Suprapubic skin (tissue), 4 donors: ENCODE data around the gene CHKB. TPM values are rescaled to one million over a fixed set of nuclear protein-coding genes. Genes with fewer than 3 reads are reported as not detected.

Experiments
- DNase-seq, 2 donors: peaks; one replicate each; pipeline ENCODE4 v3.0.0-alpha.2; 2019; ENCODE audit warnings: low spot score in 2 of 2
- H3K27ac ChIP-seq: fragments of 200-600 bp; sonication (generic); one replicate; pipeline ENCODE4 v1.5.1; 2019
- H3K27me3 ChIP-seq: fragments of 200-600 bp; sonication (generic); one replicate; pipeline ENCODE4 v1.5.1; 2019
- H3K36me3 ChIP-seq: fragments of 200-600 bp; sonication (generic); one replicate; pipeline ENCODE4 v1.5.1; 2019
- H3K4me1 ChIP-seq: fragments of 200-600 bp; sonication (generic); one replicate; pipeline ENCODE4 v1.5.1; 2019
- H3K4me3 ChIP-seq: fragments of 200-600 bp; sonication (generic); one replicate; pipeline ENCODE4 v1.5.1; 2019; ENCODE audit warnings: mild to moderate bottlenecking
- H3K9me3 ChIP-seq: fragments of 200-600 bp; sonication (generic); one replicate; pipeline ENCODE4 v1.5.1; 2019
- CTCF ChIP-seq, 2 donors: fragments of 200-600 bp in 1 of 2; fragments of 450-650 bp in 1 of 2; sonication (generic) in 1 of 2; IDR thresholded peaks; one replicate each; pipeline ENCODE4 v1.5.1; 2016 to 2019; ENCODE audit warnings: antibody characterized with exemption in 2 of 2, mild to moderate bottlenecking in 1 of 2, moderate library complexity in 1 of 2
- EP300 ChIP-seq: sonication (generic); formaldehyde crosslinking; IDR thresholded peaks from one replicate; pipeline ENCODE4 v1.6.1; 2017; ENCODE audit warnings: antibody characterized with exemption
- POLR2A ChIP-seq, 2 donors: fragments of 450-650 bp; IDR thresholded peaks; one replicate each; pipeline ENCODE4 v1.6.1; 2017; ENCODE audit warnings: antibody characterized with exemption in 2 of 2, mild to moderate bottlenecking in 2 of 2, moderate library complexity in 2 of 2
- POLR2AphosphoS5 ChIP-seq, 3 donors: sonication (generic); formaldehyde crosslinking; IDR thresholded peaks; one replicate each; pipeline ENCODE4 v1.6.1; 2017; ENCODE audit warnings: antibody characterized with exemption in 3 of 3
- WGBS: methylation state at CpG from one replicate; pipeline ENCODE4 v1.1.5; 2018; 5-methylcytosine and 5-hydroxymethylcytosine counted together
- total RNA-seq, 4 donors: library from RNA; depleted of rRNA; stranded (reverse); fragments of >200 nt; gene quantifications; one replicate each; pipeline ENCODE4 v1.1.0, GENCODE V29; 2016

Gene CHKB
- total RNA-seq = 10 to 100 TPM; 43.0 to 86.5 (median 73.0) TPM

- Histone ChIP-seq H3K27ac (peak within 1 kb of the TSS; percentile 97), H3K4me3 (peak within 1 kb of the TSS; percentile 81), H3K27me3 (no peaks in the 10 kb centered on the region), H3K36me3 (peaks cover 14% of the 10 kb centered on the region), H3K4me1 (peaks cover 35% of the 10 kb centered on the region), H3K9me3 (no peaks in the 10 kb centered on the region)
- under 1% methylated on average over 26 of the region's 96 CpGs for WGBS
- DNase-seq = peak; percentile 99
- TF ChIP-seq CTCF (IDR thresholded peaks at IDR 0.05) (no peak), POLR2AphosphoS5 (IDR thresholded peaks at IDR 0.05) (peak in 2 of 3 donors; percentile 70 to 92), POLR2A (IDR thresholded peaks at IDR 0.05) (peak; percentile 48 to 66)
Observed at GRCh38 chr22:50582493-50583293, at the start of gene CHKB. TSS of gene CHKB (minus strand) at chr22:50582849. CDS start at chr22:50582781, 68 bp downstream.

- no peak overlapping the region for H3K27ac ChIP-seq
- no peaks in the 10 kb centered on the region for H3K27me3 ChIP-seq
- H3K4me3 ChIP-seq = no peak overlapping the region
- H3K9me3 ChIP-seq = no peaks in the 10 kb centered on the region
- DNase-seq = peak in 1 of 2 donors; percentile 45
- peaks cover 32% of the 10 kb centered on the region for H3K4me1 ChIP-seq
- TF ChIP-seq POLR2AphosphoS5 (IDR thresholded peaks at IDR 0.05) = no peak
- TF ChIP-seq POLR2A (IDR thresholded peaks at IDR 0.05) = no peak
- peaks cover 12% of the 10 kb centered on the region for H3K36me3 ChIP-seq
- 77% methylated on average over 5 of the region's 5 CpGs for WGBS
Observed at GRCh38 chr22:50630376-50630775, 47.7 kb upstream of the CHKB start.

- peak overlapping the region; percentile 87 for H3K4me3 ChIP-seq
- H3K27ac ChIP-seq = peak overlapping the region; percentile 68
- TF ChIP-seq POLR2AphosphoS5 (IDR thresholded peaks at IDR 0.05) (no peak), EP300 (no peak), POLR2A (IDR thresholded peaks at IDR 0.05) (no peak), CTCF (IDR thresholded peaks at IDR 0.05) (no peak)
- peaks cover 32% of the 10 kb centered on the region for H3K4me1 ChIP-seq
- 51% methylated on average over 8 of the region's 16 CpGs for WGBS
- peaks cover 12% of the 10 kb centered on the region for H3K36me3 ChIP-seq
- DNase-seq = peak; percentile 58 to 77
- no peaks in the 10 kb centered on the region for H3K9me3 ChIP-seq
- H3K27me3 ChIP-seq = no peaks in the 10 kb centered on the region
Observed at GRCh38 chr22:50628543-50629134, 46.0 kb upstream of the CHKB start.

GRCh38 chr22:50627642-50628542, 45.2 kb upstream of the CHKB start, which contains the start of gene ARSA:
TSS of gene ARSA (minus strand) at chr22:50628152. CDS start at chr22:50627779, 373 bp downstream.
- Histone ChIP-seq H3K36me3 (peaks cover 12% of the 10 kb centered on the region), H3K9me3 (no peaks in the 10 kb centered on the region), H3K4me3 (peak within 1 kb of the TSS; percentile 87), H3K27me3 (no peaks in the 10 kb centered on the region), H3K4me1 (peaks cover 37% of the 10 kb centered on the region), H3K27ac (peak within 1 kb of the TSS; percentile 68)
- WGBS = 3% methylated on average over 28 of the region's 88 CpGs
- peak in 1 of 2 donors; percentile 25 for TF ChIP-seq CTCF (IDR thresholded peaks at IDR 0.05)
- TF ChIP-seq POLR2AphosphoS5 (IDR thresholded peaks at IDR 0.05) = no peak
- peak; percentile 88 to 91 for DNase-seq

GRCh38 chr22:50626850-50627641, 44.4 kb upstream of the CHKB start:
- peak overlapping the region; percentile 87 for H3K4me3 ChIP-seq
- no peaks in the 10 kb centered on the region for H3K9me3 ChIP-seq
- H3K27ac ChIP-seq = peak overlapping the region; percentile 68
- peaks cover 12% of the 10 kb centered on the region for H3K36me3 ChIP-seq
- peaks cover 45% of the 10 kb centered on the region for H3K4me1 ChIP-seq
- no peaks in the 10 kb centered on the region for H3K27me3 ChIP-seq
- 59% methylated on average over 22 of the region's 42 CpGs for WGBS
- no peak for TF ChIP-seq POLR2AphosphoS5 (IDR thresholded peaks at IDR 0.05)
- TF ChIP-seq EP300 = no peak
- no peak for TF ChIP-seq POLR2A (IDR thresholded peaks at IDR 0.05)
- peak; percentile 71 to 79 for DNase-seq
